Mesothelial cell of epicardium (in vitro differentiated cells): Measurements from ENCODE around the gene RBFOX1. TPM values are rescaled to one million over a fixed set of nuclear protein-coding genes. Genes with fewer than 3 reads are reported as not detected.

ENCODE experiments used
- DNase-seq, 2 experiments: peaks; one replicate each; pipeline ENCODE4 v3.0.0; 2021; ENCODE audit warnings: low spot score in 2 of 2; ENCODE audit not compliant: unreplicated experiment in 2 of 2
- H3K27ac Mint-ChIP-seq: 2 replicates; pipeline ENCODE4 v1.8.0; 2021; ENCODE audit warnings: mixed read lengths
- H3K27me3 Mint-ChIP-seq: 2 replicates; pipeline ENCODE4 v1.8.0; 2021; ENCODE audit warnings: low read depth, mixed read lengths
- H3K36me3 Mint-ChIP-seq: 2 replicates; pipeline ENCODE4 v1.8.0; 2021; ENCODE audit warnings: mixed read lengths
- H3K4me1 Mint-ChIP-seq: 2 replicates; pipeline ENCODE4 v1.8.0; 2021; ENCODE audit warnings: mixed read lengths
- H3K4me3 Mint-ChIP-seq: 2 replicates; pipeline ENCODE4 v1.8.0; 2021; ENCODE audit warnings: mild to moderate bottlenecking, moderate library complexity, mixed read lengths
- H3K9me3 Mint-ChIP-seq: 2 replicates; pipeline ENCODE4 v1.8.0; 2021; ENCODE audit warnings: mixed read lengths
- CTCF ChIP-seq: fragments of 200-600 bp; sonication (generic); IDR thresholded peaks from one replicate; pipeline ENCODE4 v1.5.0; 2021; ENCODE audit warnings: antibody characterized with exemption; ENCODE audit not compliant: unreplicated experiment
- total RNA-seq: library from RNA; stranded (reverse); gene quantifications from 3 replicates; pipeline ENCODE4 v1.2.1, GENCODE V29; 2021

The RBFOX1 gene
- total RNA-seq, 1 donor from 2014 or later = 0.67 TPM

- TF ChIP-seq CTCF = no peak
- DNase-seq = no peak
- Mint-ChIP-seq H3K4me3 (no peak overlapping the region), H3K9me3 (peaks cover 12% of the 10 kb centered on the region), H3K27ac (no peak overlapping the region), H3K4me1 (peaks cover 8% of the 10 kb centered on the region), H3K27me3 (no peaks in the 10 kb centered on the region), H3K36me3 (no peaks in the 10 kb centered on the region)
Measured at GRCh38 chr16:7612671-7613070, 280.0 kb downstream of the RBFOX1 start.

GRCh38 chr16:7613518-7613917 lies 280.9 kb downstream of the RBFOX1 start:
- no peak overlapping the region for H3K4me3 Mint-ChIP-seq
- no peak overlapping the region for H3K27ac Mint-ChIP-seq
- H3K4me1 Mint-ChIP-seq = peaks cover 8% of the 10 kb centered on the region
- no peak for TF ChIP-seq CTCF
- H3K9me3 Mint-ChIP-seq = peaks cover 12% of the 10 kb centered on the region
- DNase-seq = no peak
- no peaks in the 10 kb centered on the region for H3K27me3 Mint-ChIP-seq
- H3K36me3 Mint-ChIP-seq = no peaks in the 10 kb centered on the region

GRCh38 chr16:7614021-7614795 lies 281.6 kb downstream of the RBFOX1 start:
- H3K27ac Mint-ChIP-seq = no peak overlapping the region

GRCh38 chr16:7615565-7615964 lies 282.9 kb downstream of the RBFOX1 start:
- Mint-ChIP-seq H3K27ac (no peak overlapping the region), H3K4me3 (no peak overlapping the region), H3K27me3 (no peaks in the 10 kb centered on the region), H3K9me3 (peaks cover 12% of the 10 kb centered on the region), H3K36me3 (no peaks in the 10 kb centered on the region), H3K4me1 (peaks cover 8% of the 10 kb centered on the region)
- no peak for DNase-seq
- TF ChIP-seq CTCF = no peak

More at GRCh38 chr16:7614021-7614795, 281.6 kb downstream of the RBFOX1 start:
- Mint-ChIP-seq H3K4me1 (peaks cover 8% of the 10 kb centered on the region), H3K4me3 (no peak overlapping the region), H3K9me3 (peaks cover 12% of the 10 kb centered on the region), H3K36me3 (no peaks in the 10 kb centered on the region), H3K27me3 (no peaks in the 10 kb centered on the region)
- no peak for DNase-seq
- no peak for TF ChIP-seq CTCF

- no peak for TF ChIP-seq CTCF
- no peaks in the 10 kb centered on the region for H3K9me3 Mint-ChIP-seq
- H3K27me3 Mint-ChIP-seq = peaks cover 7% of the 10 kb centered on the region
- no peak overlapping the region for H3K27ac Mint-ChIP-seq
- H3K36me3 Mint-ChIP-seq = no peaks in the 10 kb centered on the region
- no peaks in the 10 kb centered on the region for H3K4me1 Mint-ChIP-seq
- no peak overlapping the region for H3K4me3 Mint-ChIP-seq
- no peak for DNase-seq
Measured at GRCh38 chr16:7624871-7625766, 292.5 kb downstream of the RBFOX1 start.
